Colonic mucosa (tissue), 4 donors: ENCODE data around the gene OARD1. TPM values are rescaled to one million over a fixed set of nuclear protein-coding genes. Genes with fewer than 3 reads are reported as not detected.

ENCODE experiments used
- DNase-seq: peaks from one replicate; pipeline ENCODE4 v3.0.0-alpha.2; 2020
- H3K27ac ChIP-seq: fragments of 200-600 bp; one replicate; pipeline ENCODE4 v1.8.0; 2021
- H3K27me3 ChIP-seq: fragments of 200-600 bp; one replicate; pipeline ENCODE4 v1.8.0; 2021
- H3K36me3 ChIP-seq: fragments of 200-600 bp; one replicate; pipeline ENCODE4 v1.8.0; 2021
- H3K4me1 ChIP-seq: fragments of 200-600 bp; one replicate; pipeline ENCODE4 v1.8.0; 2021; ENCODE audit warnings: mild to moderate bottlenecking
- H3K4me3 ChIP-seq: fragments of 200-600 bp; one replicate; pipeline ENCODE4 v1.8.0; 2021
- H3K9ac ChIP-seq, 2 donors: one replicate each; pipeline ENCODE4 v1.7.0; 2013; ENCODE audit warnings: control low read depth in 2 of 2, low read depth in 2 of 2, low read length in 2 of 2
- H3K9me3 ChIP-seq: fragments of 200-600 bp; one replicate; pipeline ENCODE4 v1.8.0; 2021
- intact Hi-C: fragments of 100-400 bp; cut with DNase I; formaldehyde crosslinking; loops from one replicate; pipeline ENCODE4 v1.14.1; 2022
- total RNA-seq, 2 donors: library from RNA; stranded (reverse); fragmentation: NEBNext Ultra II Directional in 1 of 2; extraction: Animal tissue kit (Norgen Biotek cat#: 25700) in 1 of 2; gene quantifications; one replicate each; pipeline ENCODE4 v1.2.1, GENCODE V29; 2021
- TF ChIP-seq, protein P1 (sequence below): fragments of 200-600 bp; IDR thresholded peaks from one replicate; pipeline ENCODE4 v1.8.0; 2022; ENCODE audit warnings: antibody characterized with exemption, mild to moderate bottlenecking
- donor health status: healthy.
- donor health status: DM: no; HTN: no; CAD: no.
- donor health status: DM: no; HTN: no; CAD: no.

OARD1 gene
- total RNA-seq, 2 donors from 2014 or later: 25.0 to 34.2 TPM

DNA sequence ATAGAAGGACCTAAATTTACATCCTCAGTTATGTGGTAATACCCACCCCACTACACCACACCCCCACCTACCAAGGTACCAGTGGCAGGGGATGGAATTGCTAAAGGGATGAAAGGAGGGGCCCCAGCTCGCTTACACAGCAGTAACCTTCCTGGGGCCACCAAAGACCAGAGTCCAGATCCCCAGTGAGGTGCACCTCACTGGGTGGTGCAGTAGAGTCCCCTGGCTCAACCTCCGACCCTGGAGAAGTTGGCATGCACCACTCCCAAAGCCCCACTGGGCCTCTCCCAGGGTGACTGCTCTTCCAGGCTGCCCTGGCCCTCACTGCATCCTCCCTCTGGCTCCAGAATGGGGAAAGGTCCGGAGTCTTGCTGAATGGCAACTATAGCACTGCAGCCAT lies 34.0 kb downstream of the OARD1 start:
- peak overlapping the region; percentile 11 for H3K4me3 ChIP-seq
- no peak for DNase-seq

DNA sequence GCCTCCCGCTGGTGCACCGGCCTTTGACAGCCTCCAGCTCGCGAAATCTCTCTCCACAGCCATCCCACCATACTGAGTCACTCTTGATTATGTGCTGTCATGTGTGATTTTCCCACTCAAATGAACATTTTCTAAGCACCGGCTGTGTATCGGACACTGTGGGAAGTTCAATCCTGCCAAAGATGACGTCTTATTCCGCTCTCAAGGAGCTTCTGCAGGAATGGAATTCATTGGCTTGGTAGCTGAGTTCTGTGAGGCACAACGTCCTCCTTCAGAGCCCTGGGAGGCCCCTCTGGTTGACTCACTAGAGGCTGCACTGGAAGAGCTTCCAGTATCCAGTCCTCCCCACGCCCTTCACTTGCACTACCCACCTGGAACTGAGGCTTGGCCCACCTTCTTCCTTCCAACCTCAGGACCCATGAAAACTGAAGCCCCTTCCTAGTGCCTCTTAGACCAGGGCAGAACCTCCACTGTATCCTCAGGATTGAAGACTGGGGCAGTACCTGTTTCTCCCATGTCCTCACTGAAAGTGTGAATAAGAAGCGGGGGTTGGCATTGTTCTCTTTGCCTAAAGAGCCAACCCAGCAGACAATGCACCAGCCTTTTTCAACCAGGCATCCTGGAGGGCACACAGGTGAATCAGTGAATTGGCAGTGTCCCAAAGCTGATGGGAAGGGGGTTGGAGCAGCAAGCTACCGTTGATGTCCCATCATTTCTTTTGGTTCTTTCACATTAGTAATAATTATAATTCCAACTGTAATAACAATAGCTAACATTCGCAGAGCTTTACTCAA lies 34.9 kb downstream of the OARD1 start:
- no peak overlapping the region for H3K9ac ChIP-seq
- TF ChIP-seq, protein P1, sequence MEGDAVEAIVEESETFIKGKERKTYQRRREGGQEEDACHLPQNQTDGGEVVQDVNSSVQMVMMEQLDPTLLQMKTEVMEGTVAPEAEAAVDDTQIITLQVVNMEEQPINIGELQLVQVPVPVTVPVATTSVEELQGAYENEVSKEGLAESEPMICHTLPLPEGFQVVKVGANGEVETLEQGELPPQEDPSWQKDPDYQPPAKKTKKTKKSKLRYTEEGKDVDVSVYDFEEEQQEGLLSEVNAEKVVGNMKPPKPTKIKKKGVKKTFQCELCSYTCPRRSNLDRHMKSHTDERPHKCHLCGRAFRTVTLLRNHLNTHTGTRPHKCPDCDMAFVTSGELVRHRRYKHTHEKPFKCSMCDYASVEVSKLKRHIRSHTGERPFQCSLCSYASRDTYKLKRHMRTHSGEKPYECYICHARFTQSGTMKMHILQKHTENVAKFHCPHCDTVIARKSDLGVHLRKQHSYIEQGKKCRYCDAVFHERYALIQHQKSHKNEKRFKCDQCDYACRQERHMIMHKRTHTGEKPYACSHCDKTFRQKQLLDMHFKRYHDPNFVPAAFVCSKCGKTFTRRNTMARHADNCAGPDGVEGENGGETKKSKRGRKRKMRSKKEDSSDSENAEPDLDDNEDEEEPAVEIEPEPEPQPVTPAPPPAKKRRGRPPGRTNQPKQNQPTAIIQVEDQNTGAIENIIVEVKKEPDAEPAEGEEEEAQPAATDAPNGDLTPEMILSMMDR: no peak
- no peak for DNase-seq
- no peak overlapping the region for H3K27ac ChIP-seq
- H3K27me3 ChIP-seq: no peaks in the 10 kb centered on the region
- intact Hi-C loops: no loop called here
- H3K4me1 ChIP-seq: peaks cover 4% of the 10 kb centered on the region
- H3K4me3 ChIP-seq: no peak overlapping the region
- H3K36me3 ChIP-seq: no peaks in the 10 kb centered on the region
- no peaks in the 10 kb centered on the region for H3K9me3 ChIP-seq

More for the DNA sequence above, 34.0 kb downstream of the OARD1 start:
- Histone ChIP-seq H3K27me3 (no peaks in the 10 kb centered on the region), H3K36me3 (no peaks in the 10 kb centered on the region), H3K4me1 (peaks cover 4% of the 10 kb centered on the region), H3K9me3 (no peaks in the 10 kb centered on the region), H3K9ac (no peak overlapping the region), H3K27ac (no peak overlapping the region)
- TF ChIP-seq, protein P1: no peak
- intact Hi-C loops: no loop called here

DNA sequence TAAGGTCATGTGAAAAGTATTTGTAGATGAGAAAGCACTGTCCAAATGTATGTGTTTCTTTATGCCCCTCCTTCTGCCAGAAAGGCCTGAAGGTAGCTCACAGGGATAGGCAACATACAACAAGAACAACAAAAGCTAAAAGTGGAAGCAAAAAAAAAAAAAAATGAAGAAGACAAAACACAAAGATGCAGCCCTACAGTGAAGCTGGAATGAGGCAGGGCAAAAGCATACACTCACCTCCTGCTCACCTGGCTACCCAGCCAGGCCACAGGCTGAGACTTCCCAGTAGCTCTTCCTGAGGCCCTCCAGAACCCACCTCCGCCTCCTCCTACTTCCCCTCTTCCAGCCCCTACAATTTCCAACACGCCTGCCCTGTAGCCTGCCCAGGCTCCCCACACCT lies 35.6 kb downstream of the OARD1 start:
- intact Hi-C loops: no loop called here

DNA sequence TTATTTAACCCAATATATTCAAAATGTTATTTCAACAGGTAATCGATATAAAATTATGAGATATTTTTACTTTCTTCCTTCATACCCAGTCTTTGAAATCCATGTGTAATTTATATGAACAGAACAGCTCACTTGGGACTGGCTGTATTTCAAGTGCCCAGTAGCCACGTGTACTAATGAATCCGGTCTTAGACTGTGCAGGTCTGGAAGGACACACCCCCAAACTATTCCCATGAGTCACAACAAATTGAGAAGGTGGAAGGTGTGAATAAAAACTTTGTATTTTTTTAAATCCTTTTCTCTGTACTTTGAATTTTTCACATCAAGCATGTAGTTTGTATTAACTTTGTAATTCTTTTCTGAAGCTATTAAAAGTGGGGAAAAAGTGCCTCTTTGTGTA lies 36.0 kb downstream of the OARD1 start:
- H3K9me3 ChIP-seq: no peaks in the 10 kb centered on the region
- H3K4me3 ChIP-seq: no peak overlapping the region
- DNase-seq: no peak
- H3K9ac ChIP-seq: no peak overlapping the region
- peaks cover 4% of the 10 kb centered on the region for H3K4me1 ChIP-seq
- no peaks in the 10 kb centered on the region for H3K27me3 ChIP-seq
- H3K36me3 ChIP-seq: no peaks in the 10 kb centered on the region
- TF ChIP-seq, protein P1: no peak
- no peak overlapping the region for H3K27ac ChIP-seq
- intact Hi-C loops: no loop called here

More for the DNA sequence above, 35.6 kb downstream of the OARD1 start:
- Histone ChIP-seq H3K4me3 (no peak overlapping the region), H3K27me3 (no peaks in the 10 kb centered on the region), H3K4me1 (peaks cover 4% of the 10 kb centered on the region), H3K36me3 (no peaks in the 10 kb centered on the region), H3K27ac (no peak overlapping the region), H3K9me3 (no peaks in the 10 kb centered on the region), H3K9ac (no peak overlapping the region)
- DNase-seq: no peak
- TF ChIP-seq, protein P1: no peak

DNA sequence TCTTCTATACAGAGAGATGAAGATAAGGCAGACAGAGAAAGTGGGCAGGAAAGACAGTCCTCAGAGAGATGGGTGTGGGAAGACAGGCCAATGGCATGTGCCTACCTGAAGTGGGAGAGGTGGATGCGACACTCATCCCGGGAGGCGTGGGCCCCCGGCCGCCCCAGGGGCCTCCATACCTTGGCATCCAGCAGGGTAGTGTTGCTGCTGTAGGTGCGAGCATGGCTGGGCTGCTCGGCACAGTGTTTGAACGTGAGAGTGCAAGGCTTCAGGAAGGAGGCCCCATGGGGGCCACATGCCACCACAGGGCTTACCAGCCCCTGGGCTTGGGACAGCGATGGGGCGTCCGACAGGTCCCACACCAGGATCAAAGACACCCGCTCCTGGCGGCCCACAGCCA lies 38.4 kb downstream of the OARD1 start:
- Histone ChIP-seq H3K36me3 (no peaks in the 10 kb centered on the region), H3K9ac (no peak overlapping the region), H3K9me3 (no peaks in the 10 kb centered on the region), H3K27ac (no peak overlapping the region), H3K27me3 (no peaks in the 10 kb centered on the region), H3K4me3 (no peak overlapping the region), H3K4me1 (no peaks in the 10 kb centered on the region)
- no peak for DNase-seq
- intact Hi-C loops: no loop called here
- TF ChIP-seq, protein P1: no peak
